OCI-LY1 (cell line): ENCODE data around the gene SYT1.

ENCODE experiments used
- H2AFZ ChIP-seq: fragments of 200-600 bp; sonication (generic), shearing (Covaris generic); 2 replicates; pipeline ENCODE4 v1.6.0; 2014; ENCODE audit warnings: antibody characterized with exemption, mild to moderate bottlenecking, low read length
- H3F3A ChIP-seq: fragments of 200-600 bp; sonication (generic), shearing (Covaris generic); 2 replicates; pipeline ENCODE4 v1.6.0; 2014; ENCODE audit warnings: mild to moderate bottlenecking, antibody characterized with exemption, low read length, moderate library complexity; ENCODE audit not compliant: insufficient read depth
- H3K27ac ChIP-seq: fragments of 200-600 bp; sonication (generic); 2 replicates; pipeline ENCODE4 v1.5.1; 2014; ENCODE audit warnings: low read length, mixed run types, mild to moderate bottlenecking, low read depth; ENCODE audit not compliant: poor library complexity, severe bottlenecking
- H3K27me3 ChIP-seq: fragments of 200-600 bp; sonication (generic); 2 replicates; pipeline ENCODE4 v1.6.0; 2014; ENCODE audit warnings: antibody characterized with exemption, mild to moderate bottlenecking, low read length, moderate library complexity; ENCODE audit not compliant: insufficient read depth
- H3K36me3 ChIP-seq: fragments of 200-600 bp; sonication (generic); 2 replicates; pipeline ENCODE4 v1.6.1; 2014; ENCODE audit warnings: mild to moderate bottlenecking, antibody characterized with exemption, low read length, moderate library complexity, mixed read lengths; ENCODE audit not compliant: insufficient read depth
- H3K4me1 ChIP-seq: fragments of 200-600 bp; sonication (generic); 2 replicates; pipeline ENCODE4 v1.5.1; 2014; ENCODE audit warnings: mild to moderate bottlenecking, low read length, moderate library complexity; ENCODE audit not compliant: insufficient read depth, severe bottlenecking
- H3K4me2 ChIP-seq: fragments of 200-600 bp; sonication (generic), shearing (Covaris generic); 2 replicates; pipeline ENCODE4 v1.6.1; 2014; ENCODE audit warnings: low read length
- H3K4me3 ChIP-seq: fragments of 200-600 bp; sonication (generic); 2 replicates; pipeline ENCODE4 v1.5.1; 2014; ENCODE audit warnings: low read length, low read depth, mild to moderate bottlenecking, mixed read lengths; ENCODE audit not compliant: poor library complexity, severe bottlenecking
- H3K79me2 ChIP-seq: fragments of 200-600 bp; shearing (Covaris generic); 2 replicates; pipeline ENCODE4 v1.6.1; 2016; ENCODE audit warnings: mixed run types, low read length, mixed read lengths; ENCODE audit not compliant: insufficient read depth
- H3K9ac ChIP-seq: fragments of 200-600 bp; sonication (generic), shearing (Covaris generic); 2 replicates; pipeline ENCODE4 v1.6.1; 2014; ENCODE audit warnings: mild to moderate bottlenecking, low read length, mixed read lengths
- H3K9me2 ChIP-seq: fragments of 200-600 bp; sonication (generic), shearing (Covaris generic); 2 replicates; pipeline ENCODE4 v1.6.1; 2014; ENCODE audit warnings: low read depth, mild to moderate bottlenecking, low read length, mixed read lengths
- H3K9me3 ChIP-seq: fragments of 200-600 bp; shearing (Covaris generic); 2 replicates; pipeline ENCODE4 v1.6.1; 2014; ENCODE audit warnings: low read length, mixed read lengths
- H4K20me1 ChIP-seq: fragments of 200-600 bp; sonication (generic), shearing (Covaris generic); 2 replicates; pipeline ENCODE4 v1.6.0; 2016; ENCODE audit warnings: mild to moderate bottlenecking, low read length; ENCODE audit not compliant: insufficient read depth
- CTCF ChIP-seq: fragments of 200-600 bp; sonication (generic), shearing (Covaris generic); IDR thresholded peaks from 2 replicates; pipeline ENCODE4 v1.5.1; 2017; ENCODE audit warnings: mild to moderate bottlenecking, antibody characterized with exemption, low read length, moderate library complexity, mixed read lengths
- EZH2 ChIP-seq: fragments of 200-600 bp; sonication (generic), shearing (Covaris generic); IDR thresholded peaks from 2 replicates; pipeline ENCODE4 v1.8.0; 2017; ENCODE audit warnings: borderline replicate concordance, mixed run types, mild to moderate bottlenecking, antibody characterized with exemption, low read length, moderate library complexity, mixed read lengths

Gene SYT1

GRCh38 chr12:79082595-79082994, 218.0 kb downstream of the SYT1 start:
- Histone ChIP-seq H3K79me2 (no peaks in the 10 kb centered on the region), H3F3A (no peaks in the 10 kb centered on the region), H3K4me1 (no peaks in the 10 kb centered on the region), H2AFZ (no peak overlapping the region), H3K27me3 (no peaks in the 10 kb centered on the region), H3K27ac (no peak overlapping the region), H3K36me3 (no peaks in the 10 kb centered on the region), H3K9me3 (no peaks in the 10 kb centered on the region), H3K4me3 (no peak overlapping the region), H4K20me1 (no peaks in the 10 kb centered on the region), H3K4me2 (no peak overlapping the region), H3K9ac (no peak overlapping the region), H3K9me2 (no peaks in the 10 kb centered on the region)
- TF ChIP-seq EZH2 (no peak), CTCF (no peak)

DNA sequence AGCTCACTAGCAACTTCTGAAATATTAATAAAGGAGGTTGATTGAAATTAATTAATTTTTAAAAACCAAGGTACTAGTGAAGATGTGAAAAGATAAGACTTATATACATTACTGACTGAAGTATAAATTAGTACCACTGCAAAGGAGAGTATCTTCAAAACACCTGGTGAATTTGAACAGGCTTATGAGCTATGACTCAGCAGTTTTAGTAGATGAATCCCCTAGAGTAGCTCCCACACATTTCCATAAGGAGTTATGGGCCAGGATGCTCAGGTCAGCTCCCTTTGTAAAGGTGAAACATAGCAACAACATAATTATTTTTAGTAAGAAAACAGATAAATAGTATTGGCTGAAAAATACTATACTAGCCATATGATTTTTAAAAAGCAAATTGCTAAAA, 218.6 kb downstream of the SYT1 start:
- H3K4me2 ChIP-seq, result no peak overlapping the region

GRCh38 chr12:79085106-79085682, 220.6 kb downstream of the SYT1 start:
- H3K36me3 ChIP-seq, result no peaks in the 10 kb centered on the region
- H3K4me3 ChIP-seq, result no peak overlapping the region
- H3K4me2 ChIP-seq, result no peak overlapping the region
- no peaks in the 10 kb centered on the region for H3K27me3 ChIP-seq
- no peaks in the 10 kb centered on the region for H3K79me2 ChIP-seq
- no peaks in the 10 kb centered on the region for H3K9me2 ChIP-seq
- no peak overlapping the region for H2AFZ ChIP-seq
- H3K4me1 ChIP-seq, result no peaks in the 10 kb centered on the region
- H3K27ac ChIP-seq, result no peak overlapping the region
- no peak for TF ChIP-seq EZH2
- no peak for TF ChIP-seq CTCF
- H3K9me3 ChIP-seq, result no peaks in the 10 kb centered on the region
- H4K20me1 ChIP-seq, result no peaks in the 10 kb centered on the region
- H3F3A ChIP-seq, result no peaks in the 10 kb centered on the region
- no peak overlapping the region for H3K9ac ChIP-seq

More for the DNA sequence above, 218.6 kb downstream of the SYT1 start:
- Histone ChIP-seq H2AFZ (no peak overlapping the region), H3K27ac (no peak overlapping the region), H3K79me2 (no peaks in the 10 kb centered on the region), H3K27me3 (no peaks in the 10 kb centered on the region), H4K20me1 (no peaks in the 10 kb centered on the region), H3K4me3 (no peak overlapping the region), H3K36me3 (no peaks in the 10 kb centered on the region), H3K9me3 (no peaks in the 10 kb centered on the region), H3K9me2 (no peaks in the 10 kb centered on the region), H3F3A (no peaks in the 10 kb centered on the region), H3K9ac (no peak overlapping the region), H3K4me1 (no peaks in the 10 kb centered on the region)
- TF ChIP-seq EZH2 (no peak), CTCF (no peak)
